Esophagus squamous epithelium (tissue), 5 donors: Measurements from ENCODE around the gene ZNF860. TPM values are rescaled to one million over a fixed set of nuclear protein-coding genes. Genes with fewer than 3 reads are reported as not detected.

Experiments used
- DNase-seq: peaks from one replicate; lab custom pipeline; 2025; lab: John Stamatoyannopoulos, UW
- H3K27ac ChIP-seq, 4 donors: fragments of 200-600 bp; sonication (generic); one replicate each; pipeline ENCODE4 v1.5.1; 2016 to 2019; ENCODE audit warnings: mild to moderate bottlenecking in 1 of 4
- H3K27me3 ChIP-seq, 4 donors: fragments of 200-600 bp; sonication (generic); 1 replicate in 3 of 4; 2 replicates in 1 of 4; pipeline versions ENCODE4 v1.5.1 to v1.6.0; 2017 to 2021; ENCODE audit warnings: antibody characterized with exemption in 1 of 4
- H3K36me3 ChIP-seq, 3 donors: fragments of 200-600 bp; sonication (generic); one replicate each; pipeline ENCODE4 v1.5.1; 2016 to 2019
- H3K4me1 ChIP-seq, 3 donors: fragments of 200-600 bp; sonication (generic); one replicate each; pipeline ENCODE4 v1.5.1; 2017 to 2019
- H3K4me3 ChIP-seq, 4 donors: fragments of 200-600 bp; sonication (generic); 1 replicate in 3 of 4; 2 replicates in 1 of 4; pipeline ENCODE4 v1.5.1; 2016 to 2019; ENCODE audit warnings: mild to moderate bottlenecking in 2 of 4, moderate library complexity in 1 of 4
- H3K9me3 ChIP-seq, 3 donors: fragments of 200-600 bp; sonication (generic); one replicate each; pipeline ENCODE4 v1.5.1; 2016 to 2019
- CTCF ChIP-seq, 6 experiments: fragments of 450-650 bp in 4 of 6; fragments of 200-600 bp in 2 of 6; sonication (generic) in 2 of 6; IDR thresholded peaks; one replicate each; pipeline ENCODE4 v1.5.1; 2016 to 2019; ENCODE audit warnings: antibody characterized with exemption in 6 of 6, mild to moderate bottlenecking in 4 of 6, moderate library complexity in 4 of 6
- POLR2A ChIP-seq, 4 donors: fragments of 450-650 bp; IDR thresholded peaks; one replicate each; pipeline ENCODE4 v1.6.1; 2017; ENCODE audit warnings: antibody characterized with exemption in 4 of 4, mild to moderate bottlenecking in 4 of 4, moderate library complexity in 3 of 4
- WGBS, 2 donors: methylation state at CpG; one replicate each; pipeline ENCODE4 v1.1.5; 2018; 5-methylcytosine and 5-hydroxymethylcytosine counted together
- intact Hi-C: fragments of 100-400 bp; cut with DNase I; formaldehyde crosslinking; loops from one replicate; pipeline ENCODE4 v1.15.0; 2022
- total RNA-seq, 4 donors: library from RNA; depleted of rRNA; stranded (reverse); fragments of >200 nt; gene quantifications; one replicate each; pipeline ENCODE4 v1.1.0, GENCODE V29; 2016
- donor health status: DM: yes; HTN: yes; CAD: no.

Gene ZNF860
- 1 to 10 TPM; 2.5 to 7.2 (median 4.6) TPM for total RNA-seq

- intact Hi-C loops = no loop called here
- H3K36me3 ChIP-seq = peaks cover 0 to 6% (median 0%) of the 10 kb centered on the region in 3 donors
- TF ChIP-seq POLR2A (IDR thresholded peaks at IDR 0.05) (peak in 1 of 4 donors; percentile 69), CTCF (IDR thresholded peaks at IDR 0.05) (peak in 3 of 6 experiments; percentile 8 to 29 (median 24))
- peak; percentile 35 for DNase-seq
- H3K27me3 ChIP-seq = peaks cover 0 to 6% (median 0%) of the 10 kb centered on the region in 4 donors
- H3K9me3 ChIP-seq = no peaks in the 10 kb centered on the region
- H3K4me1 ChIP-seq = peaks cover 9 to 61% (median 12%) of the 10 kb centered on the region in 3 donors
- 3 to 22% methylated on average over 3 to 13 of the region's 65 CpGs for WGBS, 2 donors
- peak within 1 kb of the TSS; percentile 69 to 91 (median 78) for H3K4me3 ChIP-seq
- H3K27ac ChIP-seq = peak within 1 kb of the TSS; percentile 92 to 98 (median 95)
These were observed at the start of gene ZNF860, which contains the start of gene OSBPL10 for GRCh38 chr3:31981206-31982181. ZNF860 (plus strand) TSS chr3:31981750; CDS start chr3:31989080, 7,330 bp downstream. OSBPL10 (minus strand) TSS chr3:31981262; CDS start chr3:31981179, 83 bp downstream.

- Histone ChIP-seq H3K4me1 (peaks cover 0 to 35% (median 13%) of the 10 kb centered on the region in 3 donors), H3K9me3 (no peaks in the 10 kb centered on the region), H3K27me3 (no peaks in the 10 kb centered on the region), H3K27ac (no peak overlapping the region), H3K4me3 (no peak overlapping the region), H3K36me3 (no peaks in the 10 kb centered on the region)
- intact Hi-C loops = no loop called here
- 87 to 90% methylated on average over 3 of the region's 3 CpGs for WGBS, 2 donors
- TF ChIP-seq POLR2A (IDR thresholded peaks at IDR 0.05) = no peak
- no peak for TF ChIP-seq CTCF (IDR thresholded peaks at IDR 0.05)
- no peak for DNase-seq
These were observed 48.6 kb upstream of the ZNF860 start for GRCh38 chr3:31932990-31933389.

GRCh38 chr3:31934018-31934417 is 47.5 kb upstream of the ZNF860 start:
- intact Hi-C loops = no loop called here
- WGBS, 2 donors = 70 to 84% methylated on average over 1 of the region's 1 CpG
- no peak overlapping the region for H3K27ac ChIP-seq

GRCh38 chr3:31934866-31935265 is 46.7 kb upstream of the ZNF860 start:
- H3K27ac ChIP-seq = peak overlapping the region in 1 of 4 donors; percentile 21
- no peaks in the 10 kb centered on the region for H3K27me3 ChIP-seq
- H3K36me3 ChIP-seq = no peaks in the 10 kb centered on the region
- no peaks in the 10 kb centered on the region for H3K9me3 ChIP-seq
- intact Hi-C loops = no loop called here
- peaks cover 0 to 35% (median 13%) of the 10 kb centered on the region in 3 donors for H3K4me1 ChIP-seq
- TF ChIP-seq CTCF (IDR thresholded peaks at IDR 0.05) (no peak), POLR2A (IDR thresholded peaks at IDR 0.05) (no peak)
- H3K4me3 ChIP-seq = no peak overlapping the region
- WGBS, 2 donors = 50 to 68% methylated on average over 3 of the region's 3 CpGs
- no peak for DNase-seq

More at GRCh38 chr3:31934018-31934417, 47.5 kb upstream of the ZNF860 start:
- Histone ChIP-seq H3K27me3 (no peaks in the 10 kb centered on the region), H3K36me3 (no peaks in the 10 kb centered on the region), H3K4me1 (peaks cover 0 to 35% (median 13%) of the 10 kb centered on the region in 3 donors), H3K9me3 (no peaks in the 10 kb centered on the region), H3K4me3 (no peak overlapping the region)
- TF ChIP-seq POLR2A (IDR thresholded peaks at IDR 0.05) = no peak
- no peak for TF ChIP-seq CTCF (IDR thresholded peaks at IDR 0.05)
- DNase-seq = no peak
